GM12864 (cell line): ENCODE data around the gene THEMIS2.
"Not testable (repeated sequence)": the region's sequence is repeated elsewhere in the genome, so short reads cannot be mapped to it uniquely, and the experiment has no call there.

Source experiments
- DNase-seq: peaks from one replicate; pipeline ENCODE4 v3.0.0-alpha.2; 2011; ENCODE audit warnings: low read depth
- H3K4me3 ChIP-seq: 2 replicates; pipeline ENCODE4 v1.5.1; 2011; ENCODE audit warnings: mild to moderate bottlenecking, low read depth, low read length, control low read depth
- TF ChIP-seq, protein P1 (sequence below): IDR thresholded peaks from 2 replicates; pipeline ENCODE4 v1.5.1; 2011; ENCODE audit warnings: low read depth, mild to moderate bottlenecking, moderate library complexity, low read length, control low read depth, inconsistent platforms; ENCODE audit errors: missing control alignments

The THEMIS2 gene

DNA sequence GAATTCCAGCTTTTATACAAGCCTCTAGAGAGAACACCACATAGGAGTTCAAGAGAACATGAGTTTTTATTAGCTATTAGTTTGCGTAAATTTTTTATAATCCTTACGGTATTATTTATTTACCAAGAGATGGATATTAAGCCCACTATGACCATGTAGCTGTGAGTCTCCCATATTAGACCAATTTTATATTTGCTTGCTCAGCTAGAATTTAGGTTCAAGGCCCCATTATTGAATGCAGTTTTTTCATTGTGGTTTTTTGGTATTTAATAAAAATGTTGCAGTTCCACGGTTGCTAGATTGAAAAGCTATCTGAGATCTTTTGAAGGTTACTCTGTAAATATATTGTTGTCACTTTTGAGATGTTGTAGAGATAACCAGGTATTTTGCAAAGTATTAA lies 38.9 kb upstream of the THEMIS2 start:
- no peak for DNase-seq

DNA sequence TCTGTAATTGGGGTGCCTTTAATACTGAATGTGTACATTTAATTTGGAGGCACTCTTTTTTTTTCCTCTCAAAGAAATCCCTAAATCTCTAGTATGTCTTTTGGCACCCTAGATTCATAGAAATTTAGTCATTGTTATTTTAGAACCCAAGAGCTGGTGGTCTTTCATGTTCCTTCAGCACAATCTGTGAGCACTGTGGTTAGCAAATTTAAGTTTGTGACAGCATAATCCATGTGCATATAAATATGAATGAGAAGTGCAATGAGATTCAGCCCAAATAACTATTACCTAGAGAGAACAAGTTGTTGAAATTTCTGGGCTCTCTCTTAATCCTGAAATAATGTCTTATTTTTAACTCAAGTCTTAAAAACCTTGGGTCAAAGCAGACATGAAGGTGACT lies 37.3 kb upstream of the THEMIS2 start:
- TF ChIP-seq, protein P1, sequence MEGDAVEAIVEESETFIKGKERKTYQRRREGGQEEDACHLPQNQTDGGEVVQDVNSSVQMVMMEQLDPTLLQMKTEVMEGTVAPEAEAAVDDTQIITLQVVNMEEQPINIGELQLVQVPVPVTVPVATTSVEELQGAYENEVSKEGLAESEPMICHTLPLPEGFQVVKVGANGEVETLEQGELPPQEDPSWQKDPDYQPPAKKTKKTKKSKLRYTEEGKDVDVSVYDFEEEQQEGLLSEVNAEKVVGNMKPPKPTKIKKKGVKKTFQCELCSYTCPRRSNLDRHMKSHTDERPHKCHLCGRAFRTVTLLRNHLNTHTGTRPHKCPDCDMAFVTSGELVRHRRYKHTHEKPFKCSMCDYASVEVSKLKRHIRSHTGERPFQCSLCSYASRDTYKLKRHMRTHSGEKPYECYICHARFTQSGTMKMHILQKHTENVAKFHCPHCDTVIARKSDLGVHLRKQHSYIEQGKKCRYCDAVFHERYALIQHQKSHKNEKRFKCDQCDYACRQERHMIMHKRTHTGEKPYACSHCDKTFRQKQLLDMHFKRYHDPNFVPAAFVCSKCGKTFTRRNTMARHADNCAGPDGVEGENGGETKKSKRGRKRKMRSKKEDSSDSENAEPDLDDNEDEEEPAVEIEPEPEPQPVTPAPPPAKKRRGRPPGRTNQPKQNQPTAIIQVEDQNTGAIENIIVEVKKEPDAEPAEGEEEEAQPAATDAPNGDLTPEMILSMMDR = no peak
- no peak for DNase-seq
- no peak overlapping the region for H3K4me3 ChIP-seq

More for the DNA sequence above, 38.9 kb upstream of the THEMIS2 start:
- TF ChIP-seq, protein P1 = no peak
- no peak overlapping the region for H3K4me3 ChIP-seq

DNA sequence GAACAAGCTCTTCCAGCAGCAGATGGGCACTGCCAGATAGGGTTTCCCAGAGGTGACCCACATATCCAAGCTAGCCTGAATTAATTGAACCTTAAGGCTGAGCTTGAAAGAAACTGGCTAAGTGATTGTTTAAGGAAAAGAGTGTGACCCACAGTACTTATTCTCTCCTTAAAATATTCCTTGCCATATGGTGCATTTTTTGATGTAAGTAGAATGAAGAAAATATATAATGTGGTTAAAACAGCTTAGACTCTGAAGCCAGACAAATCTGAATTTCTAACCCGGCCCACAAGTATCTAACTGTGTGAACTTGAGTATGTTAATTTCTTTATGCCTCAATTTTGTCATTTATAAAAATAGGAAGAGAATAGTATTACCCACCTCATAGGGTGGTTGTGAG lies 36.8 kb upstream of the THEMIS2 start:
- TF ChIP-seq, protein P1 = no peak
- H3K4me3 ChIP-seq = no peak overlapping the region
- DNase-seq = no peak

DNA sequence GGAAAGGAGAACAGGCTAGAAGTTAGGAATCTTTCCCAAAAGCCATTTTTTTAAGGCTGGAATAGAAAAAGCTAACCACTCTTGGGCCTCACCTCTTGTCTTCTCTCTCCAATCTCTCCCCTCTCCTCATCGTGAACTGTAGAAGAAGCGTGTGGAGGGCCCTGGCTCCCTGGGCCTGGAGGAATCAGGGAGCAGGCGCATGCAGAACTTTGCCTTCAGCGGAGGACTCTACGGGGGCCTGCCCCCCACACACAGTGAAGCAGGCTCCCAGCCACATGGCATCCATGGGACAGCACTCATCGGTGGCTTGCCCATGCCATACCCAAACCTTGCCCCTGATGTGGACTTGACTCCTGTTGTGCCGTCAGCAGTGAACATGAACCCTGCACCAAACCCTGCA lies 22.4 kb upstream of the THEMIS2 start:
- TF ChIP-seq, protein P1 = no peak
- H3K4me3 ChIP-seq = no peak overlapping the region
- DNase-seq = no peak

DNA sequence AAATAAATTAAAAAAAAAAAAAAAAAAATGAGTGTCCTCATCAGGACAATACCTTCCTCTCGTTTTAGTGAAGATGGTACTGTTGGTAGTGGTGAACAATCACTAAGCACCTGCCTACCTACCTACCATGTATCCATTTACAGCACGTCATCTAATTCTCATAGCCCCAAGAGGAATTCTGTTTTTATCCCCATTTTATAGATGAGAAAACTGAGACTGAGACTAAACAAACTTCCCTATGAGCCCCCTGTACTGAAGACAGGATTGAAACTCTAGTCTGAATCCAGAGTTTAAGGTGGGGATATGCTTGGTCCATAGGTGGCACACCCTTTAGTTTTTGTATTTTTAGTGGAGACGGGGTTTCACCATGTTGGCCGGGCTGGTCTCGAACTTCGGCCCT lies 17.3 kb upstream of the THEMIS2 start:
- TF ChIP-seq, protein P1 = no peak
- H3K4me3 ChIP-seq = no peak overlapping the region
- no peak for DNase-seq

DNA sequence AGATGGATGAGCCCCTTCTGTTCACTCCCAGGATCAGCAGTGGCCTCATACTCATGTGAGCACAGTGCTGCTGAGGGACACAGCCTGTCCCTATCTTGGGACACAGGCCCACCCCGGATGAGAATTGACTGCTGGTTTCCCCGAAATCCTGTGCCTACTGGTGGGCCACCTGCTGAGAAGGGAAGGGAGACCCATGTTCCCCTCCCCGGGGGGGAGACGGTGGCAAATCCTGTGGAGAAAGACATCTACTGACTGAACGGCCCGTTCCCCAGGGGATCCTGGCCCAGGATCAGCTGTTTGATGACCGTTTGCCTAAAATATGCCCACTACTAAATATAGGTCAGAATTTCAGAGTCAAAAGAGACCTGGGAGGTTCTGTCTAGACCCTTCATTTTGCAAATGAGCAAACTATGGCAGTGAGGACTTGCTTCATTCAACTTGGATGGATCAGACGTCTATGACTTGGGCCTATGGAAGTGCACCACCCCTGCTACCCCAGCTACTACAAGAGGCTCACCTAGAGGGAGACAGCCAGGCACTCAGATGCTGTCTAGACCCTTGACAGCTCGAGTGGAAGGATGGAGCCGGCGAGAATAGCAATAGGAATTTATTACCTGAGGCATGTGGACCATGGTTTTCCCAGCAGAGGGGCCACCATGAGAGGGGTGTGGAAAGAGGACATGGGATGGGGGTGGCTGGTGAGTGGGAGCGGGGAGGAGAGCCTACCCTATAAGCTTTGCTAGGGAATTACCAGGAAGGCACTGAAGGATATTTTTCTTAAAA lies 15.6 kb upstream of the THEMIS2 start:
- no peak for DNase-seq
- TF ChIP-seq, protein P1 = no peak
- no peak overlapping the region for H3K4me3 ChIP-seq

DNA sequence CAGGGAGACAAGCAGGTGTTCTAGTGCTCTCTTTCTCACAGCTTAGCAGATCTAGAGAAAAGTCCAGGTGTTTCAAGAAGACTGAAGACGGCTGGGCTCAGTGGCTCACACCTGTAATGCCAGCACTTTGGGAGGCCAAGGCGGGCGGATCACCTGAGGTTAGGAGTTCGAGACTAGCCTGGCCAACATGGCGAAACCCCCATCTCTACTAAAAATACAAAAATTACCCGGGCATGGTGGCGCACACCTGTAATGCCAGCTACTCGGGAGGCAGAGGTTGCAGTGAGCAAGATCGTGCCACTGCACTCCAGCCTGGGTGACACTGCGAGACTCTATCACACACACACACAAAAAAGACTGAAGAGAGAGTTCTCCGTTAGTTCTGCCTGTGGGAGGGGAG lies 14.8 kb upstream of the THEMIS2 start:
- H3K4me3 ChIP-seq, DNase-seq: not testable (repeated sequence)
